Measurements from ENCODE around the gene NXPE1. TPM values are rescaled to one million over a fixed set of nuclear protein-coding genes. Genes with fewer than 3 reads are reported as not detected.

Gene NXPE1
- total RNA-seq, 3 donors from 2014 or later (not counting 1 experiment from before 2014, with no cell fraction given), result not detected

DNA sequence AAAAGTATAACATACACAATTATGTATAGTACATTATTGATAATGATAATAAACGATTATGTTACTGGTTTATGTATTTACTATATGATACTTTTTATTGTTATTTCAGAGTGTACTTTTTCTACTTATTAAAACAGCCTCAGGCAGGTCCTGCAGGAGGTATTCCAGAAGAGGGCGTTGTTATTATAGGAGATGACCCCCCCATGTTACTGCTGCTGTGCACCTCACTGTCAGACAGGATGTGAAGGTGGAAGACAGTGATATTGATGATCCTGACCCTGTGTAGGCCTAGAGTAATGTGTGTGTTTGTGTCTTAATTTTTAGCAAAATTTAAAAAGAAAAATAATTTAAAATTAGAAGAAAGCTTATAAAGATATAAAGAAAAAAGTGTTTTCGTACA is 62.8 kb downstream of the NXPE1 start:
- Mint-ChIP-seq H3K9me3 (peaks cover 0 to 5% of the 10 kb centered on the region in 2 donors), H3K27me3 (ENCODE audit: low read depth in 2 of 2) (peaks cover 9 to 14% of the 10 kb centered on the region in 2 donors), H3K27ac (no peak overlapping the region), H3K36me3 (no peaks in the 10 kb centered on the region), H3K4me1 (no peaks in the 10 kb centered on the region), H3K4me3 (no peak overlapping the region)
- peaks cover 3% of the 10 kb centered on the region for H3K27me3 ChIP-seq (ENCODE audit: control insufficient read depth, insufficient read depth, low read length)
- TF ChIP-seq, protein P1, sequence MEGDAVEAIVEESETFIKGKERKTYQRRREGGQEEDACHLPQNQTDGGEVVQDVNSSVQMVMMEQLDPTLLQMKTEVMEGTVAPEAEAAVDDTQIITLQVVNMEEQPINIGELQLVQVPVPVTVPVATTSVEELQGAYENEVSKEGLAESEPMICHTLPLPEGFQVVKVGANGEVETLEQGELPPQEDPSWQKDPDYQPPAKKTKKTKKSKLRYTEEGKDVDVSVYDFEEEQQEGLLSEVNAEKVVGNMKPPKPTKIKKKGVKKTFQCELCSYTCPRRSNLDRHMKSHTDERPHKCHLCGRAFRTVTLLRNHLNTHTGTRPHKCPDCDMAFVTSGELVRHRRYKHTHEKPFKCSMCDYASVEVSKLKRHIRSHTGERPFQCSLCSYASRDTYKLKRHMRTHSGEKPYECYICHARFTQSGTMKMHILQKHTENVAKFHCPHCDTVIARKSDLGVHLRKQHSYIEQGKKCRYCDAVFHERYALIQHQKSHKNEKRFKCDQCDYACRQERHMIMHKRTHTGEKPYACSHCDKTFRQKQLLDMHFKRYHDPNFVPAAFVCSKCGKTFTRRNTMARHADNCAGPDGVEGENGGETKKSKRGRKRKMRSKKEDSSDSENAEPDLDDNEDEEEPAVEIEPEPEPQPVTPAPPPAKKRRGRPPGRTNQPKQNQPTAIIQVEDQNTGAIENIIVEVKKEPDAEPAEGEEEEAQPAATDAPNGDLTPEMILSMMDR (IDR thresholded peaks at IDR 0.05), result no peak
- H3K4me1 ChIP-seq (ENCODE audit: control insufficient read depth, insufficient read depth, low read length), result no peaks in the 10 kb centered on the region
- no peak for DNase-seq
- WGBS (ENCODE audit: insufficient coverage), result 75% methylated on average over 1 of the region's 3 CpGs
- H3K4me3 ChIP-seq (ENCODE audit: low read length), result no peak overlapping the region
- ATAC-seq, result no peak
- intact Hi-C loops (cut with micrococcal nuclease), result no loop called here
- H3K36me3 ChIP-seq (ENCODE audit: control insufficient read depth, insufficient read depth, low read length), result no peaks in the 10 kb centered on the region
- no peak overlapping the region for H3K27ac ChIP-seq (ENCODE audit: low read length)
- no peaks in the 10 kb centered on the region for H3K9me3 ChIP-seq (ENCODE audit: control insufficient read depth, insufficient read depth, low read length)

DNA sequence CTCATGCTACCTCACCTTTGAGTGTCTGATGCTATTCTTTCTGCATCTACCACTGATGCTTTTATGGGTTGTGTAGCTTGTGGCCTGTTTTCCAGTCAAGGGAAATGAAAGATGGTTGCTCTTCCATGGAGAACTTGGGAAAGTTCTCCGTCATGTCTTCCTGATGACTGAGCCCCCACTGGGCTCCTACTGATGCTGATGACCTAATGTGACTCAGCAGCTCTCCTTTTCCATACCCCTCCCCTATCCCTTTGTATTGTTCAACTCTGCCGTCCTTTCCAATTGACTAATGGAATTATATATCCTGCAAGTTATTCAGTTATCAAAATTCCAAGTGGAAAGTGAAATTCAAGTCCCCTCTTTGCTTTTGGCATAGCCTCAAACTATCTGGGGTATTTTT is 75.8 kb downstream of the NXPE1 start:
- H3K27ac ChIP-seq (ENCODE audit: low read length), result no peak overlapping the region
- TF ChIP-seq, protein P1 (IDR thresholded peaks at IDR 0.05), result no peak
- Mint-ChIP-seq H3K36me3 (peaks cover 11% of the 10 kb centered on the region), H3K4me1 (no peaks in the 10 kb centered on the region), H3K27ac (no peak overlapping the region), H3K9me3 (no peaks in the 10 kb centered on the region), H3K27me3 (ENCODE audit: low read depth in 2 of 2) (peaks cover 16 to 39% of the 10 kb centered on the region in 2 donors), H3K4me3 (no peak overlapping the region)
- ATAC-seq (no peak), DNase-seq (no peak)
- 97% methylated on average over 2 of the region's 2 CpGs for WGBS (ENCODE audit: insufficient coverage)
- H3K4me1 ChIP-seq (ENCODE audit: control insufficient read depth, insufficient read depth, low read length), result no peaks in the 10 kb centered on the region
- H3K9me3 ChIP-seq (ENCODE audit: control insufficient read depth, insufficient read depth, low read length), result no peaks in the 10 kb centered on the region
- intact Hi-C loops (cut with micrococcal nuclease), result no loop called here
- H3K27me3 ChIP-seq (ENCODE audit: control insufficient read depth, insufficient read depth, low read length), result no peaks in the 10 kb centered on the region
- no peaks in the 10 kb centered on the region for H3K36me3 ChIP-seq (ENCODE audit: control insufficient read depth, insufficient read depth, low read length)
- no peak overlapping the region for H3K4me3 ChIP-seq (ENCODE audit: low read length)

DNA sequence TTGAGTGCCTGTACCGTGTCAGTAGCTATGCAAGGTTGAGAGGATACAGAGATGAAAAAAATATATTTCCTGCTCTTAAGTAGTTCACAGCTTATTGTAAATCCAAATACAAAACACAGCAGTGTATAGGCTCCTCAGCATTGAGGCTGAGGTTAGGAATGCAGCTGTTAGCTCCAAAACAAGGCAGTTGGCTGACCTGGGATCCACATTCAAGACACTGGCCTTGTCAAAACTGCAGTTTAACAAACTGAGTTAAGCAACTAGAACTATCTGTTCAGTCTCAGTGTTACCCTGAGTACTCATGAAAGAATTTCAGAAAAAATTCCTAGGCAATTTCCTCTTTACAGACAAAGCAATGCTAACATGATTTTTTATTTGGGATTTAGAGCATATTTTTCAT is 77.6 kb downstream of the NXPE1 start:
- Mint-ChIP-seq H3K4me1 (no peaks in the 10 kb centered on the region), H3K36me3 (no peaks in the 10 kb centered on the region), H3K9me3 (no peaks in the 10 kb centered on the region), H3K27me3 (ENCODE audit: low read depth in 2 of 2) (peaks cover 14 to 25% of the 10 kb centered on the region in 2 donors), H3K4me3 (no peak overlapping the region), H3K27ac (no peak overlapping the region)
- Histone ChIP-seq H3K36me3 (ENCODE audit: control insufficient read depth, insufficient read depth, low read length) (no peaks in the 10 kb centered on the region), H3K27me3 (ENCODE audit: control insufficient read depth, insufficient read depth, low read length) (no peaks in the 10 kb centered on the region), H3K9me3 (ENCODE audit: control insufficient read depth, insufficient read depth, low read length) (no peaks in the 10 kb centered on the region), H3K4me1 (ENCODE audit: control insufficient read depth, insufficient read depth, low read length) (no peaks in the 10 kb centered on the region), H3K27ac (ENCODE audit: low read length) (no peak overlapping the region), H3K4me3 (ENCODE audit: low read length) (no peak overlapping the region)
- DNase-seq, result no peak
- ATAC-seq, result no peak
- TF ChIP-seq, protein P1 (IDR thresholded peaks at IDR 0.05), result no peak
- intact Hi-C loops (cut with micrococcal nuclease), result no loop called here
- WGBS (ENCODE audit: insufficient coverage), result 83% methylated on average over 1 of the region's 1 CpG

DNA sequence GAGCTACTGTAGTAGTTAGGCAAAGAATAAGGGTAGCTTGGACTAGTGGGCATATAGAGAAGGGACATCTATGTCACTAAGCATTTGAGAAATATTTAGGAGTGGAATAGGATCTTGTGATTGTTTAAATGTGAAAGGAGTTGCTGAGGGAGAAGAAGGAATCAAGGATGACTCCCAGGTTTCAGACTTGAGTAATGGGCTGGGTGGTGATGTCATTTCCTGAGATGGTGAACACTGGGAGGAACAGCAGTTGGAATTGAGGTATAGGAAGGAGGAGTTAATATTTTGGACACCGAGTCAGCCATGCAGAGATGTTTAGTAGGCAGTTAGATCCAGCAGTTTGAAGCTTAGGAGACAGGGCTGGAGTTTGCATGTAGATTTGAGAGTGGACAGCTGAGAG is 80.3 kb downstream of the NXPE1 start:
- H3K36me3 ChIP-seq (ENCODE audit: control insufficient read depth, insufficient read depth, low read length), result no peaks in the 10 kb centered on the region
- DNase-seq (no peak), ATAC-seq (no peak)
- intact Hi-C loops (cut with micrococcal nuclease), result no loop called here
- no peaks in the 10 kb centered on the region for H3K4me1 Mint-ChIP-seq
- H3K27me3 Mint-ChIP-seq (ENCODE audit: low read depth in 2 of 2), result peaks cover 12 to 15% of the 10 kb centered on the region in 2 donors
- TF ChIP-seq, protein P1 (IDR thresholded peaks at IDR 0.05), result no peak
- no peak overlapping the region for H3K27ac Mint-ChIP-seq
- no peak overlapping the region for H3K27ac ChIP-seq (ENCODE audit: low read length)
- no peaks in the 10 kb centered on the region for H3K9me3 ChIP-seq (ENCODE audit: control insufficient read depth, insufficient read depth, low read length)
- no peaks in the 10 kb centered on the region for H3K9me3 Mint-ChIP-seq
- no peaks in the 10 kb centered on the region for H3K27me3 ChIP-seq (ENCODE audit: control insufficient read depth, insufficient read depth, low read length)
- H3K4me3 Mint-ChIP-seq, result no peak overlapping the region
- no peaks in the 10 kb centered on the region for H3K36me3 Mint-ChIP-seq
- no peak overlapping the region for H3K4me3 ChIP-seq (ENCODE audit: low read length)
- no peaks in the 10 kb centered on the region for H3K4me1 ChIP-seq (ENCODE audit: control insufficient read depth, insufficient read depth, low read length)
- WGBS (ENCODE audit: insufficient coverage), result 82% methylated on average over 1 of the region's 1 CpG
